Left colon (tissue), 2 donors: ENCODE measurements around the gene PYGL. TPM values are rescaled to one million over a fixed set of nuclear protein-coding genes. Genes with fewer than 3 reads are reported as not detected.
"Not testable (repeated sequence)": the region's sequence is repeated elsewhere in the genome, so short reads cannot be mapped to it uniquely, and the experiment has no call there.

ENCODE experiments used
- ATAC-seq: fragments of 200-7000 bp; cut with Tn5 transposase; one replicate; pipeline ENCODE4 v1.9.1; 2020; ENCODE audit warnings: mild to moderate bottlenecking, moderate library complexity
- DNase-seq, 2 donors: peaks; one replicate each; pipeline ENCODE4 v3.0.0-alpha.2; 2020
- intact Hi-C, 2 donors: fragments of 100-400 bp; cut with DNase I in 1 of 2; cut with micrococcal nuclease in 1 of 2; formaldehyde crosslinking; loops; one replicate each; pipeline versions ENCODE4 v1.11.2 to v1.14.0; 2022; cut with DNase I, micrococcal nuclease
- total RNA-seq, 2 donors: library from RNA; stranded (reverse); fragmentation: NEBNext Ultra II Directional; extraction: Animal tissue kit (Norgen Biotek cat#: 25700); gene quantifications; one replicate each; pipeline ENCODE4 v1.2.1, GENCODE V29; 2021
- donor health status: DM: no; HTN: no; CAD: no.
- donor health status: DM: yes; HTN: yes; CAD: no.

The PYGL gene
- total RNA-seq, 2 donors from 2014 or later = 32.9 to 55.6 TPM

GRCh38 chr14:50932592-50933495, 11.4 kb downstream of the PYGL start:
- intact Hi-C loops = no loop called here
- DNase-seq (no peak), ATAC-seq (peak; percentile 29)

GRCh38 chr14:50932156-50932555, 12.1 kb downstream of the PYGL start:
- peak; percentile 76 for ATAC-seq
- no peak for DNase-seq
- intact Hi-C loops = no loop called here

- DNase-seq (no peak), ATAC-seq (no peak)
- intact Hi-C loops = no loop called here
Observed at GRCh38 chr14:50931559-50931958, 12.7 kb downstream of the PYGL start.

- ATAC-seq = no peak
- intact Hi-C loops = no loop called here
Observed at GRCh38 chr14:50929506-50929905, 14.8 kb downstream of the PYGL start.

GRCh38 chr14:50928002-50928635, 16.2 kb downstream of the PYGL start:
- ATAC-seq (no peak), DNase-seq (peak in 1 of 2 donors; percentile 8)
- intact Hi-C loops = no loop called here

More at GRCh38 chr14:50929506-50929905, 14.8 kb downstream of the PYGL start:
- no peak for DNase-seq

GRCh38 chr14:50926851-50927386, 17.4 kb downstream of the PYGL start:
- DNase-seq (no peak), ATAC-seq (no peak)
- intact Hi-C loops = no loop called here

GRCh38 chr14:50924843-50925242, 19.4 kb downstream of the PYGL start:
- no peak for DNase-seq
- no peak for ATAC-seq
- intact Hi-C loops = no loop called here

- DNase-seq = no peak
- no peak for ATAC-seq
- intact Hi-C loops = no loop called here
Observed at GRCh38 chr14:50924236-50924635, 20.0 kb downstream of the PYGL start.

GRCh38 chr14:50922803-50923202, 21.5 kb downstream of the PYGL start:
- ATAC-seq (no peak), DNase-seq (no peak)
- intact Hi-C loops = no loop called here

- intact Hi-C loops = no loop called here
- no peak for ATAC-seq
- no peak for DNase-seq
Observed at GRCh38 chr14:50920482-50921230, 23.6 kb downstream of the PYGL start.

- intact Hi-C loops, DNase-seq, ATAC-seq: not testable (repeated sequence)
Observed at GRCh38 chr14:50919524-50919923, 24.8 kb downstream of the PYGL start.

- intact Hi-C loops = no loop called here
- no peak for DNase-seq
- no peak for ATAC-seq
Observed at GRCh38 chr14:50917449-50917848, 26.8 kb downstream of the PYGL start.

GRCh38 chr14:50910495-50911420, 33.5 kb downstream of the PYGL start:
- no peak for DNase-seq
- intact Hi-C loops = no loop called here
- no peak for ATAC-seq

- ATAC-seq (no peak), DNase-seq (no peak)
- intact Hi-C loops = no loop called here
Observed at GRCh38 chr14:50906326-50907065, 37.8 kb downstream of the PYGL start.

GRCh38 chr14:50904719-50905118, 39.6 kb downstream of the PYGL start:
- ATAC-seq = no peak
- DNase-seq = no peak
- intact Hi-C loops = no loop called here

- DNase-seq = no peak
- intact Hi-C loops = no loop called here
- no peak for ATAC-seq
Observed at GRCh38 chr14:50901361-50901760, 42.9 kb downstream of the PYGL start.

GRCh38 chr14:50897658-50898175, 46.6 kb downstream of the PYGL start:
- ATAC-seq (no peak), DNase-seq (no peak)
- intact Hi-C loops = no loop called here
